Measurements from ENCODE around the gene H2BW2.
"Not testable (repeated sequence)": the region's sequence is repeated elsewhere in the genome, so short reads cannot be mapped to it uniquely, and the experiment has no call there.

Gene H2BW2

DNA sequence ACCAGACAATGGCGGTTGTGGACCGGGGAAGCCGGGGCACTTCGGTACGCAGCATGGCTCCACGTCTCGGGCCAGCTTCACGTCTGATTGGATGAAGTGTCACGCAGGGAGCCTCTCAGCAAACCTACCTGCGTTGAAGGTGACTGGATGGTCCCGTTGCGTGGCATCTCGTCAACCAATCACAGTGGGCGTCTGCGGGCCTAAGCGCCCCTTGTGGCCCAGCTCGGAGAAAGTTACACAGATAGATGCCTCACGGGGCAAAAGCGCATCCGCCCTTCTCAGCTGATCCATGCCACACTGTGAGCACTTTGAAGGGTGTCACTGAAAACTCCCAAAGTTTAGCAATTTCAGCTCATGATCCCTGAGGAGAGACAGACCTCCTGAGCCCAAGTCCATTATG is 26.1 kb upstream of the H2BW2 start, which contains the start of gene H2BW1 (continued):
- TF ChIP-seq, protein P1, sequence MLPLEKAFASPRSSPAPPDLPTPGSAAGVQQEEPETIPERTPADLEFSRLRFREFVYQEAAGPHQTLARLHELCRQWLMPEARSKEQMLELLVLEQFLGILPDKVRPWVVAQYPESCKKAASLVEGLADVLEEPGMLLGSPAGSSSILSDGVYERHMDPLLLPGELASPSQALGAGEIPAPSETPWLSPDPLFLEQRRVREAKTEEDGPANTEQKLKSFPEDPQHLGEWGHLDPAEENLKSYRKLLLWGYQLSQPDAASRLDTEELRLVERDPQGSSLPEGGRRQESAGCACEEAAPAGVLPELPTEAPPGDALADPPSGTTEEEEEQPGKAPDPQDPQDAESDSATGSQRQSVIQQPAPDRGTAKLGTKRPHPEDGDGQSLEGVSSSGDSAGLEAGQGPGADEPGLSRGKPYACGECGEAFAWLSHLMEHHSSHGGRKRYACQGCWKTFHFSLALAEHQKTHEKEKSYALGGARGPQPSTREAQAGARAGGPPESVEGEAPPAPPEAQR (tag by site-specific recombination; IDR thresholded peaks at IDR 0.05) = no peak
- no peak for TF ChIP-seq ZNF404 (tag by site-specific recombination; IDR thresholded peaks at IDR 0.05)

DNA sequence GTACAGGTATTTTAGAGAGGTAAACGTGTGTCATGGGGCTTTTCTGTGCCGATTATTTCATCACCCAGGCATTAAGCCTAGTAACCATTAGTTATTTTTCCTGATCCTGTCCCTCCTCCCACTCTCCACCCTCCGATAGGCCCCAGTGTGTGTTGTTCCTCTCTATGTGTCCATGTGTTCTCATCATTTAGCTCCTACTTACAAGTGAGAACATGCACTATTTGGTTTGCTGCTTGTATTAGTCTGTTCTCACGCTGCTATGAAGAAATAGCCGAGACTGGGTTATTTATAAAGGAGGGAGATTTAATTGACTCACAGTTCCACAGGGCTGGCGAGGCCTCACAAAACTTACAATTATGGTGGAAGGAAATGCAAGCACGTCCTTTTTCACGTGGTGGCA is 24.2 kb upstream of the H2BW2 start:
- H3K36me3 ChIP-seq (ENCODE audit: control insufficient read depth in 2 of 2, insufficient read depth in 1 of 2, low read length in 2 of 2); CTCF ChIA-PET; H3K9me3 ChIP-seq (ENCODE audit: control insufficient read depth, insufficient read depth, low read depth, low read length); H3K4me1 ChIP-seq (ENCODE audit: control insufficient read depth, insufficient read depth, low read length); H3K4me3 ChIP-seq (ENCODE audit: low read depth, low read length); POLR2A ChIA-PET; H3K27ac ChIP-seq (ENCODE audit: extremely low read depth, low read depth, low read length): not testable (repeated sequence)

DNA sequence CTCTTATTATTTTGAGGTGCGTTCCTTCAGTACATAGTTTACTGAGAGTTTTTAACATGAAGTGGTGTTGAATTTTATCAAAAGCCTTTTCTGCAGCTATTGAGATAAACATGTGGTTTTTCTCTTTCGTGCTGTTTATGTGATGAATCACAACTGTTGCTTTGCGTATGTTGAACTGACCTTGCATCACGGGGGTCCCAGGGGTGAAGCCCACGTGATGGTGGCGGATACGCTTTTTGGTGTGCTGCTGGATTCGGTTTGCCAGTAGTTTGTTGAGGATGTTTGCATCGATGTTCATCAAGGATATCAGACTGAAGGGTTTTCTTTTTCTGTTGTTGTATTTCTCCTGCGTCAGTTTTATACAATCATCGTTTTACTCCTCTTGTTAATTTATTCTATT is 21.6 kb upstream of the H2BW2 start:
- no peak overlapping the region for H3K4me3 ChIP-seq (ENCODE audit: low read depth, low read length)
- no peak overlapping the region for H3K27ac ChIP-seq (ENCODE audit: extremely low read depth, low read depth, low read length)
- no peak for TF ChIP-seq ZNF416 (tag by site-specific recombination; IDR thresholded peaks at IDR 0.05)
- no peak for TF ChIP-seq ZNF404 (tag by site-specific recombination; IDR thresholded peaks at IDR 0.05)
- no peak for TF ChIP-seq GLI4 (tag by site-specific recombination; IDR thresholded peaks at IDR 0.05)
- TF ChIP-seq ZNF324 (tag by site-specific recombination; IDR thresholded peaks at IDR 0.05) = no peak
- TF ChIP-seq ZBTB21 (tag by site-specific recombination; IDR thresholded peaks at IDR 0.05) = no peak
- TF ChIP-seq ZNF133 (tag by site-specific recombination; IDR thresholded peaks at IDR 0.05) = no peak
- TF ChIP-seq, protein P2, sequence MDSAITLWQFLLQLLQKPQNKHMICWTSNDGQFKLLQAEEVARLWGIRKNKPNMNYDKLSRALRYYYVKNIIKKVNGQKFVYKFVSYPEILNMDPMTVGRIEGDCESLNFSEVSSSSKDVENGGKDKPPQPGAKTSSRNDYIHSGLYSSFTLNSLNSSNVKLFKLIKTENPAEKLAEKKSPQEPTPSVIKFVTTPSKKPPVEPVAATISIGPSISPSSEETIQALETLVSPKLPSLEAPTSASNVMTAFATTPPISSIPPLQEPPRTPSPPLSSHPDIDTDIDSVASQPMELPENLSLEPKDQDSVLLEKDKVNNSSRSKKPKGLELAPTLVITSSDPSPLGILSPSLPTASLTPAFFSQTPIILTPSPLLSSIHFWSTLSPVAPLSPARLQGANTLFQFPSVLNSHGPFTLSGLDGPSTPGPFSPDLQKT (IDR thresholded peaks at IDR 0.05; ENCODE audit: borderline replicate concordance, low read depth, low read length) = no peak
- no peak for TF ChIP-seq ZNF175 (tag by site-specific recombination; IDR thresholded peaks at IDR 0.05)
- TF ChIP-seq BCL11B (tag by site-specific recombination; IDR thresholded peaks at IDR 0.05; ENCODE audit: low read depth) = no peak
- TF ChIP-seq BCL11A (tag by site-specific recombination; IDR thresholded peaks at IDR 0.05; ENCODE audit: low read depth) = no peak
- TF ChIP-seq ZNF23 (tag by site-specific recombination; IDR thresholded peaks at IDR 0.05; ENCODE audit: borderline replicate concordance) = no peak
- TF ChIP-seq ZNF140 (tag by site-specific recombination; IDR thresholded peaks at IDR 0.05) = no peak
- no peak for TF ChIP-seq ZNF24 (tag by site-specific recombination; IDR thresholded peaks at IDR 0.05)
- H3K4me1 ChIP-seq (ENCODE audit: control insufficient read depth, insufficient read depth, low read length) = no peaks in the 10 kb centered on the region
- ChIA-PET POLR2A (no interaction called here), CTCF (interaction anchor here (1.1 kb wide), 1 partner anchor 118 kb away, joined by 3 read pairs; no protein-coding TSS in a partner anchor)
- H3K9me3 ChIP-seq (ENCODE audit: control insufficient read depth, insufficient read depth, low read depth, low read length) = no peaks in the 10 kb centered on the region; the same call in 1 of the 2 replicates
- H3K36me3 ChIP-seq (ENCODE audit: control insufficient read depth in 2 of 2, insufficient read depth in 1 of 2, low read length in 2 of 2) = no peaks in the 10 kb centered on the region

DNA sequence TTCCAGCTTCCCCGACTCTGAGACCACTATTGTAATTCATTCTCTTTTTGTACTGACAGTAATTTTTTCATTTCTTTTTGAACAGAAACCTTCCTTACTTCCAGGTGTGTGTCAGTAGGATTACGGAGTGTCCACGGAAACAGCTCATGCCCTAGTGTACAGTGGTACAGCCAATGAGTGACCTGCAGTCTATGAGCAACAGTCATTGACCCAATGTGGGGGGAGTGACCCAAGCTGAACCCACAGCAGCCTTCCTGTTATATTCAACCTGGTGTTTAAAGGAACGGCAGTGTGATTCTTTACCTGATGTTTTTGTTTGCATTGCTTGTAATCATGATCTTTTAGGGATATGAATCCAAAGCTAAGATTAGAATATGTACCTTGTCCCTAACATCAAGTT is 1.2 kb downstream of the H2BW2 start:
- ChIA-PET CTCF (interaction anchor here (0.7 kb wide), 1 partner anchor 40 kb away, joined by 3 read pairs; no protein-coding TSS in a partner anchor), POLR2A (no interaction called here)
- H3K36me3 ChIP-seq (ENCODE audit: control insufficient read depth in 2 of 2, insufficient read depth in 1 of 2, low read length in 2 of 2) = no peaks in the 10 kb centered on the region

More for the DNA sequence above, 1.2 kb downstream of the H2BW2 start:
- H3K4me3 ChIP-seq (ENCODE audit: low read depth, low read length) = no peak overlapping the region
- no peak overlapping the region for H3K27ac ChIP-seq (ENCODE audit: extremely low read depth, low read depth, low read length)
- H3K9me3 ChIP-seq (ENCODE audit: control insufficient read depth, insufficient read depth, low read depth, low read length) = no peaks in the 10 kb centered on the region
- H3K4me1 ChIP-seq (ENCODE audit: control insufficient read depth, insufficient read depth, low read length) = no peaks in the 10 kb centered on the region
- no peak for TF ChIP-seq ZNF777 (tag by site-specific recombination; IDR thresholded peaks at IDR 0.05; ENCODE audit: borderline replicate concordance)
- no peak for TF ChIP-seq EGR2 (tag by site-specific recombination; IDR thresholded peaks at IDR 0.05; ENCODE audit: low read depth)
- no peak for TF ChIP-seq SALL2 (tag by site-specific recombination; IDR thresholded peaks at IDR 0.05; ENCODE audit: borderline replicate concordance)
- TF ChIP-seq ZNF843 (tag by site-specific recombination; IDR thresholded peaks at IDR 0.05) = no peak
- TF ChIP-seq HOXA7 (CRISPR knock-in tag; IDR thresholded peaks at IDR 0.05; ENCODE audit: borderline replicate concordance) = no peak
- TF ChIP-seq ZNF548 (tag by site-specific recombination; IDR thresholded peaks at IDR 0.05) = no peak
- no peak for TF ChIP-seq ZXDB (tag by site-specific recombination; IDR thresholded peaks at IDR 0.05)
- TF ChIP-seq ZNF174 (tag by site-specific recombination; IDR thresholded peaks at IDR 0.05) = no peak
- TF ChIP-seq, protein P3, sequence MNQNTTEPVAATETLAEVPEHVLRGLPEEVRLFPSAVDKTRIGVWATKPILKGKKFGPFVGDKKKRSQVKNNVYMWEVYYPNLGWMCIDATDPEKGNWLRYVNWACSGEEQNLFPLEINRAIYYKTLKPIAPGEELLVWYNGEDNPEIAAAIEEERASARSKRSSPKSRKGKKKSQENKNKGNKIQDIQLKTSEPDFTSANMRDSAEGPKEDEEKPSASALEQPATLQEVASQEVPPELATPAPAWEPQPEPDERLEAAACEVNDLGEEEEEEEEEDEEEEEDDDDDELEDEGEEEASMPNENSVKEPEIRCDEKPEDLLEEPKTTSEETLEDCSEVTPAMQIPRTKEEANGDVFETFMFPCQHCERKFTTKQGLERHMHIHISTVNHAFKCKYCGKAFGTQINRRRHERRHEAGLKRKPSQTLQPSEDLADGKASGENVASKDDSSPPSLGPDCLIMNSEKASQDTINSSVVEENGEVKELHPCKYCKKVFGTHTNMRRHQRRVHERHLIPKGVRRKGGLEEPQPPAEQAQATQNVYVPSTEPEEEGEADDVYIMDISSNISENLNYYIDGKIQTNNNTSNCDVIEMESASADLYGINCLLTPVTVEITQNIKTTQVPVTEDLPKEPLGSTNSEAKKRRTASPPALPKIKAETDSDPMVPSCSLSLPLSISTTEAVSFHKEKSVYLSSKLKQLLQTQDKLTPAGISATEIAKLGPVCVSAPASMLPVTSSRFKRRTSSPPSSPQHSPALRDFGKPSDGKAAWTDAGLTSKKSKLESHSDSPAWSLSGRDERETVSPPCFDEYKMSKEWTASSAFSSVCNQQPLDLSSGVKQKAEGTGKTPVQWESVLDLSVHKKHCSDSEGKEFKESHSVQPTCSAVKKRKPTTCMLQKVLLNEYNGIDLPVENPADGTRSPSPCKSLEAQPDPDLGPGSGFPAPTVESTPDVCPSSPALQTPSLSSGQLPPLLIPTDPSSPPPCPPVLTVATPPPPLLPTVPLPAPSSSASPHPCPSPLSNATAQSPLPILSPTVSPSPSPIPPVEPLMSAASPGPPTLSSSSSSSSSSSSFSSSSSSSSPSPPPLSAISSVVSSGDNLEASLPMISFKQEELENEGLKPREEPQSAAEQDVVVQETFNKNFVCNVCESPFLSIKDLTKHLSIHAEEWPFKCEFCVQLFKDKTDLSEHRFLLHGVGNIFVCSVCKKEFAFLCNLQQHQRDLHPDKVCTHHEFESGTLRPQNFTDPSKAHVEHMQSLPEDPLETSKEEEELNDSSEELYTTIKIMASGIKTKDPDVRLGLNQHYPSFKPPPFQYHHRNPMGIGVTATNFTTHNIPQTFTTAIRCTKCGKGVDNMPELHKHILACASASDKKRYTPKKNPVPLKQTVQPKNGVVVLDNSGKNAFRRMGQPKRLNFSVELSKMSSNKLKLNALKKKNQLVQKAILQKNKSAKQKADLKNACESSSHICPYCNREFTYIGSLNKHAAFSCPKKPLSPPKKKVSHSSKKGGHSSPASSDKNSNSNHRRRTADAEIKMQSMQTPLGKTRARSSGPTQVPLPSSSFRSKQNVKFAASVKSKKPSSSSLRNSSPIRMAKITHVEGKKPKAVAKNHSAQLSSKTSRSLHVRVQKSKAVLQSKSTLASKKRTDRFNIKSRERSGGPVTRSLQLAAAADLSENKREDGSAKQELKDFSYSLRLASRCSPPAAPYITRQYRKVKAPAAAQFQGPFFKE (tag by site-specific recombination; IDR thresholded peaks at IDR 0.05; ENCODE audit: borderline replicate concordance) = no peak
- TF ChIP-seq ZNF133 (tag by site-specific recombination; IDR thresholded peaks at IDR 0.05) = no peak
- no peak for TF ChIP-seq ZNF629 (tag by site-specific recombination; IDR thresholded peaks at IDR 0.05)

Measured in HEK293 (cell line).